Cardiac muscle cell (in vitro differentiated cells and primary cell): Measurements from ENCODE around the gene N4BP2. TPM values are rescaled to one million over a fixed set of nuclear protein-coding genes. Genes with fewer than 3 reads are reported as not detected.

Experiments
- DNase-seq, 2 donors: peaks; one replicate each; pipeline versions ENCODE4 v3.0.0 to v3.0.0-alpha.2; 2010 to 2017; ENCODE audit warnings: low read depth in 1 of 2, low spot score in 1 of 2
- H3K27ac ChIP-seq: fragments of 200-600 bp; sonication (generic); 2 replicates; pipeline ENCODE4 v1.5.1; 2016
- H3K27me3 ChIP-seq: fragments of 200-600 bp; sonication (generic); 2 replicates; pipeline ENCODE4 v1.6.0; 2016; ENCODE audit warnings: control low read depth
- H3K36me3 ChIP-seq: fragments of 200-600 bp; sonication (generic); 2 replicates; pipeline ENCODE4 v1.5.1; 2016; ENCODE audit warnings: control low read depth
- H3K4me1 ChIP-seq: fragments of 200-600 bp; sonication (generic); 2 replicates; pipeline ENCODE4 v1.8.1; 2017; ENCODE audit warnings: low read depth, mild to moderate bottlenecking, mixed run types
- H3K4me3 ChIP-seq: fragments of 200-600 bp; sonication (generic); 2 replicates; pipeline ENCODE4 v1.5.1; 2016; ENCODE audit warnings: mild to moderate bottlenecking
- H3K9me3 ChIP-seq: fragments of 200-600 bp; sonication (generic); 2 replicates; pipeline ENCODE4 v1.5.1; 2017; ENCODE audit warnings: low read depth, mild to moderate bottlenecking, control low read depth
- polyA plus RNA-seq: library from polyadenylated mRNA; unstranded; fragments of >200 nt; fragmentation: Nextera tagmentation; extraction: Ambion mirVana; gene quantifications from 2 replicates; pipeline ENCODE4 v1.2.1, GENCODE V29; 2016
- total RNA-seq: library from RNA; depleted of rRNA; stranded (reverse); fragments of >200 nt; gene quantifications from 2 replicates; pipeline ENCODE4 v1.2.3, GENCODE V29; 2016
- TF ChIP-seq, protein P1 (sequence below): IDR thresholded peaks from 2 replicates; pipeline ENCODE4 v1.5.1; 2012; ENCODE audit warnings: low read depth, mild to moderate bottlenecking, low read length

Gene N4BP2
- total and polyA plus RNA-seq, 2 experiments from 2014 or later, result 22.1 to 27.9 TPM

DNA sequence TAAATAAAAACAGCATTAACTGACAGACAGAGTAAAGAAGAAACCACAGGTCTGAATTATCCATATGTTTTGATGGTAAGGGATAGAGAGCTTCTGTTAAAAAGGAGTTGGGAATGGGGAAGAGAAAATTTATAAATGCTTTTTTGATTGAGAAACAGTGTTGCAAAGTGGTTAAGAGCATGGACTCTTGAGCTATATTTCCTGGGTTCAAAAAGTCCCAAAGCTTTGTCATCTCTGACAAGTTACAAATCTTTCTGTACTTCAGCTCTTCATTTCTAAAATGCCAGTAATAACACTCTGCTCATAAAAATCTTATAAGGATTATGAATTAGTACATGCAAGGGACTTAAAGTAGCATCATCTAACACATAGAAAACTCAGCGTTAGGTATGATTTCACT lies 62.2 kb downstream of the N4BP2 start:
- H3K9me3 ChIP-seq, result no peaks in the 10 kb centered on the region
- H3K27ac ChIP-seq, result no peak overlapping the region
- no peak overlapping the region for H3K4me3 ChIP-seq
- no peak for DNase-seq
- TF ChIP-seq, protein P1, sequence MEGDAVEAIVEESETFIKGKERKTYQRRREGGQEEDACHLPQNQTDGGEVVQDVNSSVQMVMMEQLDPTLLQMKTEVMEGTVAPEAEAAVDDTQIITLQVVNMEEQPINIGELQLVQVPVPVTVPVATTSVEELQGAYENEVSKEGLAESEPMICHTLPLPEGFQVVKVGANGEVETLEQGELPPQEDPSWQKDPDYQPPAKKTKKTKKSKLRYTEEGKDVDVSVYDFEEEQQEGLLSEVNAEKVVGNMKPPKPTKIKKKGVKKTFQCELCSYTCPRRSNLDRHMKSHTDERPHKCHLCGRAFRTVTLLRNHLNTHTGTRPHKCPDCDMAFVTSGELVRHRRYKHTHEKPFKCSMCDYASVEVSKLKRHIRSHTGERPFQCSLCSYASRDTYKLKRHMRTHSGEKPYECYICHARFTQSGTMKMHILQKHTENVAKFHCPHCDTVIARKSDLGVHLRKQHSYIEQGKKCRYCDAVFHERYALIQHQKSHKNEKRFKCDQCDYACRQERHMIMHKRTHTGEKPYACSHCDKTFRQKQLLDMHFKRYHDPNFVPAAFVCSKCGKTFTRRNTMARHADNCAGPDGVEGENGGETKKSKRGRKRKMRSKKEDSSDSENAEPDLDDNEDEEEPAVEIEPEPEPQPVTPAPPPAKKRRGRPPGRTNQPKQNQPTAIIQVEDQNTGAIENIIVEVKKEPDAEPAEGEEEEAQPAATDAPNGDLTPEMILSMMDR, result no peak
- H3K27me3 ChIP-seq, result no peaks in the 10 kb centered on the region
- H3K36me3 ChIP-seq, result peaks cover 16% of the 10 kb centered on the region
- H3K4me1 ChIP-seq, result no peaks in the 10 kb centered on the region

DNA sequence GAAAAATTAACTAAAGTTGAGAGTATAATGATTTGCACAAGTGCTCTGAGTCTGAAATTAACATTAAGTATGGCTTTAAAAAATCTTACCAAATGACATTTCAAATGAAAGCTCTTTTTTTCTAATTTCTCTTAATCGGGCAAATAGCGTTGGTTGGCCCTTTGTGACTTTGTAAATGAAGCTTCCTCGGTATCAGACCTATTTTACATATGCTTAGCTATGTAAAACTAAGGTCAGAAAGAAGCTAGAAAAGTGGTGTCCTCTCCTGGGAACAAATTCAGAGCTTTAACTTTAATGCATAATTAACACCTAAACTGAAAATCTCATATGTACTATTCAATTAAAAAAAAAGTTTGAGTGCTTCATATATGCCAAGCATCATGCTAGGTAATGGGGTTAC lies 62.7 kb downstream of the N4BP2 start:
- Histone ChIP-seq H3K36me3 (peaks cover 21% of the 10 kb centered on the region), H3K27ac (no peak overlapping the region), H3K4me3 (no peak overlapping the region), H3K4me1 (no peaks in the 10 kb centered on the region), H3K27me3 (no peaks in the 10 kb centered on the region), H3K9me3 (no peaks in the 10 kb centered on the region)
- TF ChIP-seq, protein P1, result no peak
- DNase-seq, result no peak

DNA sequence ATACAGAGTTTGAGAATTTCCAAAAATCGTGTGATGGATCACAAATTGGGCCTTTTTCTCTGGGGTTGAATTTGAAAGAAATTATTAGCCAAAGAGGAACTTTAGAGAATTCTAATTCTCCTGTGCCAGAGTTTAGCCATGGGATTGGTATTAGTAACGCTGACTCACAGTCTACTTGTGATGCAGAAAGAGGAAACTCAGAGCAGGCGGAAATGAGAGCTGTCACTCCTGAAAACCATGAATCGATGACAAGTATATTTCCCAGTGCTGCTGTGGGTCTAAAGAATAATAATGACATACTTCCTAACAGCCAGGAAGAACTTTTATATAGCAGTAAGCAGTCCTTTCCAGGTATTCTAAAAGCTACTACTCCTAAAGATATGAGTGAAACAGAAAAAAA lies 64.9 kb downstream of the N4BP2 start:
- H3K27ac ChIP-seq, result no peak overlapping the region
- peak in 1 of 2 donors; percentile 50 for DNase-seq
- H3K36me3 ChIP-seq, result peaks cover 33% of the 10 kb centered on the region

DNA sequence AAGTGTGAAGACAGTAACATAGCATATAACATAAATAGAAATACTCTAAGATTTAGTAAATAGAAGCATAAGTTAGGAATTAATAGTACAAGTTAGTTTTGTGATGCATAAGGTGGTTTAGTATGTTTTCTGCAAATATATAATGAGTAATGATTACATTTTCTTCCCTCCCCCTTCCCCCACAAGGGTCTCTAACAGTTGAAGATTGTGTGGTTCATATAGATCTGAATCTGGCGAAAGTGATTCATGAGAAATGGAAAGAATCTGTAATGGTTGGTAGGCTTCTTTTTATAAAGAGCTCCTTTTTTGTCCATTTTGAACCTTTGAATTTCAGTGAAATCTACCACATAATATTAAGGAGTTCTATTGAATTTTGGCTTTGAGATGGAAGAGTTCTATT lies 66.3 kb downstream of the N4BP2 start:
- DNase-seq, result no peak
- Histone ChIP-seq H3K9me3 (no peaks in the 10 kb centered on the region), H3K27ac (no peak overlapping the region), H3K4me1 (no peaks in the 10 kb centered on the region), H3K4me3 (no peak overlapping the region), H3K27me3 (no peaks in the 10 kb centered on the region), H3K36me3 (peaks cover 25% of the 10 kb centered on the region)
- TF ChIP-seq, protein P1, result no peak

More for the DNA sequence above, 64.9 kb downstream of the N4BP2 start:
- Histone ChIP-seq H3K27me3 (no peaks in the 10 kb centered on the region), H3K4me1 (no peaks in the 10 kb centered on the region), H3K9me3 (no peaks in the 10 kb centered on the region), H3K4me3 (no peak overlapping the region)
- TF ChIP-seq, protein P1, result no peak

DNA sequence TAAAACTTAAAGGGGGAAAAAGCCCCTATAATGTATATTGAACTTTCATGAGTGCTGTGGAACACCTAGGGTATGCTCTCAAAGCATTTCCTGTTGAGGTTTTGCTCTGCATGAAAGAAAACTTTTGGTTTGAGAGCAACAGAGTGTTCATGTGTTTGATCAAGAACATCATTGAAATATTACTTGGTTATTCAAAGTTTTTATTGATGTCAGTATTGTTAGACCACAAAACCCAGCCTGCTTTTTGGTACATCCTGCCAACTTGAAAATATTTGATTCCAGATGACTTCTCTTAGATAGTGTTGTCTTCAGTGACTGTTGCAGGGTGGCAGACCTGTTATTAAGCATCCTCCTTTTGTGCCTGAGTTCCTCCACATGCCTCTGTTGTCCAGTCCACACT lies 68.0 kb downstream of the N4BP2 start:
- no peak for DNase-seq

More for the DNA sequence above, 68.0 kb downstream of the N4BP2 start:
- no peaks in the 10 kb centered on the region for H3K4me1 ChIP-seq
- no peaks in the 10 kb centered on the region for H3K27me3 ChIP-seq
- H3K27ac ChIP-seq, result no peak overlapping the region
- TF ChIP-seq, protein P1, result no peak
- peaks cover 25% of the 10 kb centered on the region for H3K36me3 ChIP-seq
- H3K4me3 ChIP-seq, result no peak overlapping the region
- H3K9me3 ChIP-seq, result no peaks in the 10 kb centered on the region
